ENCODE measurements around the gene ZNF683.
"Not testable (repeated sequence)": the region's sequence is repeated elsewhere in the genome, so short reads cannot be mapped to it uniquely, and the experiment has no call there.

ZNF683 gene

GRCh38 chr1:26372611-26373010 is at the start of gene ZNF683:
ZNF683 (minus strand) TSS chr1:26372750; CDS start chr1:26368571, 4,179 bp downstream.
- DNase-seq (ENCODE audit: low spot score), result not testable (repeated sequence)

- no peak for DNase-seq (ENCODE audit: low spot score)
These were observed 46.9 kb upstream of the ZNF683 start for GRCh38 chr1:26419494-26419893.

- DNase-seq (ENCODE audit: low spot score), result no peak
These were observed 46.4 kb upstream of the ZNF683 start for GRCh38 chr1:26418865-26419349.

GRCh38 chr1:26417111-26417759 is 44.7 kb upstream of the ZNF683 start:
- peak; percentile 79 for DNase-seq (ENCODE audit: low spot score)

GRCh38 chr1:26413031-26413430 is 40.5 kb upstream of the ZNF683 start:
- DNase-seq (ENCODE audit: low spot score), result no peak

- DNase-seq (ENCODE audit: low spot score), result no peak
These were observed 39.8 kb upstream of the ZNF683 start for GRCh38 chr1:26412180-26412840.

- no peak for DNase-seq (ENCODE audit: low spot score)
These were observed 39.1 kb upstream of the ZNF683 start for GRCh38 chr1:26411624-26412074.

- DNase-seq (ENCODE audit: low spot score), result no peak
These were observed 38.4 kb upstream of the ZNF683 start, which contains the start of gene LIN28A for GRCh38 chr1:26410706-26411623. LIN28A (plus strand) TSS chr1:26410817; CDS start chr1:26410892, 75 bp downstream.

GRCh38 chr1:26409191-26409807 is 36.7 kb upstream of the ZNF683 start:
- DNase-seq (ENCODE audit: low spot score), result no peak

- peak; percentile 67 for DNase-seq (ENCODE audit: low spot score)
These were observed 36.1 kb upstream of the ZNF683 start for GRCh38 chr1:26408604-26409003.

- DNase-seq (ENCODE audit: low spot score), result no peak
These were observed 32.8 kb upstream of the ZNF683 start for GRCh38 chr1:26405281-26405915.

GRCh38 chr1:26404641-26405040 is 32.1 kb upstream of the ZNF683 start:
- DNase-seq (ENCODE audit: low spot score), result no peak

GRCh38 chr1:26403656-26404055 is 31.1 kb upstream of the ZNF683 start:
- no peak for DNase-seq (ENCODE audit: low spot score)

GRCh38 chr1:26401891-26402290 is 29.3 kb upstream of the ZNF683 start:
- no peak for DNase-seq (ENCODE audit: low spot score)

- no peak for DNase-seq (ENCODE audit: low spot score)
These were observed 26.5 kb upstream of the ZNF683 start for GRCh38 chr1:26399034-26399433.

- no peak for DNase-seq (ENCODE audit: low spot score)
These were observed 23.2 kb upstream of the ZNF683 start for GRCh38 chr1:26395754-26396153.

GRCh38 chr1:26391450-26391849 is 18.9 kb upstream of the ZNF683 start:
- DNase-seq (ENCODE audit: low spot score), result no peak

- no peak for DNase-seq (ENCODE audit: low spot score)
These were observed 17.2 kb upstream of the ZNF683 start for GRCh38 chr1:26389604-26390247.

GRCh38 chr1:26388791-26389445 is 16.4 kb upstream of the ZNF683 start:
- no peak for DNase-seq (ENCODE audit: low spot score)

GRCh38 chr1:26387447-26387846 is 14.9 kb upstream of the ZNF683 start:
- peak; percentile 38 for DNase-seq (ENCODE audit: low spot score)
